Thoracic aorta (tissue), 2 donors: ENCODE measurements around the gene COPS8. TPM values are rescaled to one million over a fixed set of nuclear protein-coding genes. Genes with fewer than 3 reads are reported as not detected.

ENCODE experiments used
- ATAC-seq: fragments of 150-250 bp; one replicate; pipeline ENCODE4 v1.8.0; 2017; ENCODE audit warnings: low read depth; ENCODE audit not compliant: insufficient number of reproducible peaks, low FRiP score
- DNase-seq: peaks from one replicate; pipeline ENCODE4 v3.0.0-alpha.2; 2020; ENCODE audit warnings: low spot score
- H3K27ac ChIP-seq, 2 donors: fragments of 200-600 bp; sonication (generic); 1 replicate in 1 of 2; 2 replicates in 1 of 2; pipeline ENCODE4 v1.5.1; 2016; ENCODE audit warnings: mild to moderate bottlenecking in 2 of 2, moderate library complexity in 2 of 2
- H3K27me3 ChIP-seq: fragments of 200-600 bp; sonication (generic); replicated peaks from 2 replicates; pipeline ENCODE4 v1.6.0; 2016; ENCODE audit warnings: mild to moderate bottlenecking; ENCODE audit not compliant: insufficient read depth
- H3K36me3 ChIP-seq: fragments of 200-600 bp; sonication (generic); one replicate; pipeline ENCODE4 v1.5.1; 2016
- H3K4me1 ChIP-seq, 2 donors: fragments of 200-600 bp; sonication (generic); 1 replicate in 1 of 2; 2 replicates in 1 of 2; pipeline versions ENCODE4 v1.5.1 to v1.6.0; 2016; ENCODE audit warnings: low read depth in 2 of 2, mild to moderate bottlenecking in 1 of 2; ENCODE audit not compliant: control insufficient read depth in 1 of 2
- H3K4me3 ChIP-seq: fragments of 200-600 bp; sonication (generic); 2 replicates; pipeline ENCODE4 v1.5.1; 2016; ENCODE audit warnings: mild to moderate bottlenecking
- H3K9me3 ChIP-seq: fragments of 200-600 bp; sonication (generic); 2 replicates; pipeline ENCODE4 v1.5.1; 2016
- total RNA-seq, 2 donors: library from RNA; depleted of rRNA; stranded (reverse); fragments of >200 nt; gene quantifications; one replicate each; pipeline versions ENCODE4 v1.1.0 to v1.2.3, GENCODE V29; 2016
- TF ChIP-seq, protein P1 (sequence below): fragments of 200-600 bp; sonication (generic); IDR thresholded peaks from one replicate; pipeline ENCODE4 v1.5.1; 2019; ENCODE audit warnings: antibody characterized with exemption

COPS8 gene
- total RNA-seq, 2 donors from 2014 or later: 62.8 to 83.7 TPM

DNA sequence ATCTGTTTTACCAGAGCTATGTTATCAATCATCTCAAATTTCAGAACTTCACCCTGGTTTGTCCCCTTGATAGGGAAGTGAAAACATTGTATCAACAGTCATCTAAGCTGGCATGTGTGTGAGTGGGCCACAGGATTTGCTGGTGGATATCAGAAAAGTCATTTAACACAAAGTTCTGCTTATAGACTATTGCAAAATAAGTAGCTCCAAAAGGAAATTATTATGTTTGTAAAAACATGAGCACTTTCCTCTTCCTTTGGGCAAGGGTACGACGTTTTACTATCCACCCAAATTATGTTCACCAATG, 20.7 kb upstream of the COPS8 start:
- TF ChIP-seq, protein P1, sequence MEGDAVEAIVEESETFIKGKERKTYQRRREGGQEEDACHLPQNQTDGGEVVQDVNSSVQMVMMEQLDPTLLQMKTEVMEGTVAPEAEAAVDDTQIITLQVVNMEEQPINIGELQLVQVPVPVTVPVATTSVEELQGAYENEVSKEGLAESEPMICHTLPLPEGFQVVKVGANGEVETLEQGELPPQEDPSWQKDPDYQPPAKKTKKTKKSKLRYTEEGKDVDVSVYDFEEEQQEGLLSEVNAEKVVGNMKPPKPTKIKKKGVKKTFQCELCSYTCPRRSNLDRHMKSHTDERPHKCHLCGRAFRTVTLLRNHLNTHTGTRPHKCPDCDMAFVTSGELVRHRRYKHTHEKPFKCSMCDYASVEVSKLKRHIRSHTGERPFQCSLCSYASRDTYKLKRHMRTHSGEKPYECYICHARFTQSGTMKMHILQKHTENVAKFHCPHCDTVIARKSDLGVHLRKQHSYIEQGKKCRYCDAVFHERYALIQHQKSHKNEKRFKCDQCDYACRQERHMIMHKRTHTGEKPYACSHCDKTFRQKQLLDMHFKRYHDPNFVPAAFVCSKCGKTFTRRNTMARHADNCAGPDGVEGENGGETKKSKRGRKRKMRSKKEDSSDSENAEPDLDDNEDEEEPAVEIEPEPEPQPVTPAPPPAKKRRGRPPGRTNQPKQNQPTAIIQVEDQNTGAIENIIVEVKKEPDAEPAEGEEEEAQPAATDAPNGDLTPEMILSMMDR: no peak
- no peak overlapping the region for H3K27ac ChIP-seq
- no peaks in the 10 kb centered on the region for H3K9me3 ChIP-seq
- H3K4me1 ChIP-seq: no peaks in the 10 kb centered on the region
- H3K27me3 ChIP-seq: no peaks in the 10 kb centered on the region
- DNase-seq (no peak), ATAC-seq (no peak)
- H3K4me3 ChIP-seq: no peak overlapping the region
- no peaks in the 10 kb centered on the region for H3K36me3 ChIP-seq

GRCh38 chr2:237066396-237066795, 19.3 kb upstream of the COPS8 start:
- no peaks in the 10 kb centered on the region for H3K4me1 ChIP-seq
- no peak for ATAC-seq
- H3K27me3 ChIP-seq: no peaks in the 10 kb centered on the region
- DNase-seq: no peak
- TF ChIP-seq, protein P1: no peak
- no peaks in the 10 kb centered on the region for H3K36me3 ChIP-seq
- H3K27ac ChIP-seq: no peak overlapping the region
- H3K4me3 ChIP-seq: no peak overlapping the region
- H3K9me3 ChIP-seq: no peaks in the 10 kb centered on the region

DNA sequence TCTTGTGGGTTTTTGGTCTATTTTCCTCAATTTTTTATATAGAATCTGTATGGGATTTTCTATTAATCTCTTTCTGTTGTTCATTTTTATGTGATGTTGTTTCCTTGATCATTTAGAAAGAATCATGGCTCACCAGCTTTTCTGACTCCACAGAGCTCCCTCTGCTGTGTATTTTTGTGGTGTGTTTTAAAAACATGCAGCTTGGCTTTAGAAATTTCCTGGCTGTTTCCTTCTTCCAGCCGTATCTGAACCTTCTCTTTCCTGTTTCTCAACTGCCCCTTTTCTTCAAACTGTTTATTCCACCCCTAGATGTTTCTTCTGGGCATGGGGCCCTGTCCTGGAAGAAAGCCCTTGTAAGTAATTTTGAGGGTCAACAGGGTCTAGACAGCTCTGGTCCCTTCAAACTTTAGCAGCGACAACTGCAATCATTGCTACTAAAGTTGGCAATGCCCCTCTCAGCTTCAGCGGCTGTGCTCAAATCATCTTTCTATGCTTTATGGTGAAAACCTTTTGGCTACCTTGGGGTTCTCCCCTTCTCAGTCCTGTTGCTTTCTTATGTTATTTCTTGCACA, 17.6 kb upstream of the COPS8 start:
- DNase-seq: no peak

GRCh38 chr2:237072067-237072931, 13.4 kb upstream of the COPS8 start:
- Histone ChIP-seq H3K4me1 (peaks cover 0 to 20% of the 10 kb centered on the region in 2 donors), H3K4me3 (no peak overlapping the region), H3K36me3 (no peaks in the 10 kb centered on the region), H3K27ac (peak overlapping the region in 1 of 2 donors; percentile 66), H3K9me3 (no peaks in the 10 kb centered on the region), H3K27me3 (no peaks in the 10 kb centered on the region)
- ATAC-seq (no peak), DNase-seq (peak; percentile 58)
- TF ChIP-seq, protein P1: peak; percentile 97

More for the DNA sequence above, 17.6 kb upstream of the COPS8 start:
- H3K4me3 ChIP-seq: no peak overlapping the region
- no peak overlapping the region for H3K27ac ChIP-seq
- no peaks in the 10 kb centered on the region for H3K4me1 ChIP-seq
- no peaks in the 10 kb centered on the region for H3K36me3 ChIP-seq
- ATAC-seq: no peak
- TF ChIP-seq, protein P1: no peak
- no peaks in the 10 kb centered on the region for H3K9me3 ChIP-seq
- H3K27me3 ChIP-seq: no peaks in the 10 kb centered on the region

DNA sequence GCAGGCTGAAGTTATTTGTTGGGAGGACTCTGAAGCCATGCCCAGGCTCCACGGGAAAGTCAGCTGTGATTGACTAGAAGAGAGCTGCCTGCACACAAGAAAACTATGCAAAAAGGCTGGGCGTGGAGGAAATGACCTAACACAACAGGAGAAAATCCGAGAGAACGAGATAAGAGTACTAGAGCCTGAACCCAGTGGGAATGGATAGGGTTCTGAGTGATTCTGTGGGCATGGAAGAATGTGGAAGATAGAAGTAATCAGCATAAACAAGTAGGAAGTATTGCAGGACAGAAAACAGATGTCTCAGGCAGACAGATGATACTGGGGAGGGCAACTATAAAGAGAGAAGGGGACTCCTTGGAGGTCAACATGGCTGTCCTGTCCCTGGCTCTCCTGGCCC, 12.1 kb upstream of the COPS8 start:
- Histone ChIP-seq H3K4me1 (peaks cover 0 to 20% of the 10 kb centered on the region in 2 donors), H3K27me3 (no peaks in the 10 kb centered on the region), H3K4me3 (no peak overlapping the region), H3K27ac (peak overlapping the region in 1 of 2 donors; percentile 66), H3K9me3 (no peaks in the 10 kb centered on the region), H3K36me3 (no peaks in the 10 kb centered on the region)
- DNase-seq (no peak), ATAC-seq (peak; percentile 22)
- TF ChIP-seq, protein P1: no peak
